ENCODE results near the gene TMEM250. TPM values are rescaled to one million over a fixed set of nuclear protein-coding genes. Genes with fewer than 3 reads are reported as not detected.

The TMEM250 gene
- total and polyA plus RNA-seq, 7 donors, result 23.7 to 48.4 (median 30.0) TPM

GRCh38 chr9:136091582-136092352 is 26.9 kb downstream of the TMEM250 start:
- peak overlapping the region in 3 of 4 donors; percentile 20 to 95 (median 93) for H3K4me3 ChIP-seq
- H3K27ac ChIP-seq, result peak overlapping the region; percentile 97 to 98 (median 98)
- DNase-seq, result no peak
- WGBS, 2 donors, result 89% methylated on average over 20 of the region's 20 CpGs
- H3K27me3 ChIP-seq, result no peaks in the 10 kb centered on the region
- TF ChIP-seq POLR2AphosphoS5 (IDR thresholded peaks at IDR 0.05), result peak in 1 of 4 donors; percentile 10
- TF ChIP-seq POLR2A (IDR thresholded peaks at IDR 0.05), result no peak
- peaks cover 0 to 84% (median 82%) of the 10 kb centered on the region in 4 donors for H3K4me1 ChIP-seq
- H3K9me3 ChIP-seq, result no peaks in the 10 kb centered on the region
- intact Hi-C loops (cut with DNase I), result loop anchor here (5.0 kb wide), 1 partner anchor 456 kb away; the partner anchor contains the start of gene NOTCH1
- H3K36me3 ChIP-seq, result no peaks in the 10 kb centered on the region

- TF ChIP-seq EP300 (IDR thresholded peaks at IDR 0.05) (peak in 2 of 4 donors; percentile 37 to 56), CTCF (IDR thresholded peaks at IDR 0.05) (no peak), POLR2A (IDR thresholded peaks at IDR 0.05) (peak in 1 of 2 donors; percentile 20), POLR2AphosphoS5 (IDR thresholded peaks at IDR 0.05) (peak in 3 of 4 donors; percentile 69 to 73 (median 70))
- 84 to 85% methylated on average over 22 of the region's 22 CpGs for WGBS, 2 donors
- H3K27ac ChIP-seq, result peak overlapping the region; percentile 97 to 98 (median 98)
- H3K4me3 ChIP-seq, result peak overlapping the region; percentile 10 to 95 (median 56)
- no peaks in the 10 kb centered on the region for H3K9me3 ChIP-seq
- no peaks in the 10 kb centered on the region for H3K36me3 ChIP-seq
- H3K27me3 ChIP-seq, result no peaks in the 10 kb centered on the region
- H3K4me1 ChIP-seq, result peaks cover 0 to 84% (median 82%) of the 10 kb centered on the region in 4 donors
- DNase-seq, result peak; percentile 94
- intact Hi-C loops (cut with DNase I), result loop anchor here (5.0 kb wide), 1 partner anchor 456 kb away; the partner anchor contains the start of gene NOTCH1
Measured at GRCh38 chr9:136090768-136091581, 27.7 kb downstream of the TMEM250 start.

GRCh38 chr9:136090056-136090735 is 28.5 kb downstream of the TMEM250 start:
- intact Hi-C loops (cut with DNase I), result loop anchor here (5.0 kb wide), 1 partner anchor 457 kb away; the partner anchor contains the start of gene NOTCH1
- Histone ChIP-seq H3K36me3 (no peaks in the 10 kb centered on the region), H3K27ac (peak overlapping the region; percentile 97 to 98 (median 98)), H3K9me3 (no peaks in the 10 kb centered on the region), H3K27me3 (no peaks in the 10 kb centered on the region), H3K4me1 (peaks cover 0 to 88% (median 86%) of the 10 kb centered on the region in 4 donors), H3K4me3 (peak overlapping the region in 2 of 4 donors; percentile 93 to 95)
- 75 to 85% methylated on average over 9 of the region's 9 CpGs for WGBS, 2 donors
- TF ChIP-seq CTCF (IDR thresholded peaks at IDR 0.05) (no peak), POLR2A (IDR thresholded peaks at IDR 0.05) (no peak), POLR2AphosphoS5 (IDR thresholded peaks at IDR 0.05) (no peak), EP300 (IDR thresholded peaks at IDR 0.05) (no peak)
- DNase-seq, result peak; percentile 71

GRCh38 chr9:136089697-136090045 is 29.0 kb downstream of the TMEM250 start:
- H3K9me3 ChIP-seq, result no peaks in the 10 kb centered on the region
- TF ChIP-seq CTCF (IDR thresholded peaks at IDR 0.05), result peak in 2 of 4 experiments; percentile 38
- TF ChIP-seq POLR2A (IDR thresholded peaks at IDR 0.05), result no peak
- H3K36me3 ChIP-seq, result no peaks in the 10 kb centered on the region
- H3K4me3 ChIP-seq, result peak overlapping the region in 1 of 4 donors; percentile 34
- intact Hi-C loops (cut with DNase I), result loop anchor here (2.0 to 5.0 kb wide), 3 partner anchors 21 to 458 kb away; partner anchors contain the start of gene NOTCH1
- H3K4me1 ChIP-seq, result peaks cover 0 to 92% (median 89%) of the 10 kb centered on the region in 4 donors
- WGBS, 2 donors, result 24 to 36% methylated on average over 3 of the region's 3 CpGs
- no peaks in the 10 kb centered on the region for H3K27me3 ChIP-seq
- no peak for DNase-seq
- peak overlapping the region; percentile 97 to 98 (median 98) for H3K27ac ChIP-seq

All from sigmoid colon (tissue), 7 donors.